Panc1 (cell line): ENCODE measurements around the gene EMID1. TPM values are rescaled to one million over a fixed set of nuclear protein-coding genes. Genes with fewer than 3 reads are reported as not detected.
A peak's percentile ranks its signal among the peaks of the same experiment; 100 is the strongest.

Experiments used
- ATAC-seq: fragments of 200-7000 bp; cut with Tn5 transposase; 2 replicates; pipeline ENCODE4 v1.9.1; 2020; ENCODE audit warnings: mild to moderate bottlenecking, moderate library complexity
- BruUV-seq: library from RNA; stranded (reverse); fragments of 400-500 nt; replicated peaks from 2 replicates; lab custom pipeline; 2021; lab: Mats Ljungman, UMichigan
- CTCF ChIA-PET: fragments of 300-600 bp; sonication (Branson Sonifier 250); formaldehyde crosslinking; loops from one replicate; lab custom pipeline; 2022; ENCODE audit warnings: antibody characterized with exemption; lab: Charles Lee
- POLR2A ChIA-PET: fragments of 300-600 bp; sonication (Branson Sonifier 250); formaldehyde crosslinking; loops from one replicate; lab custom pipeline; 2022; ENCODE audit warnings: antibody characterized with exemption; lab: Charles Lee
- DNase-seq: peaks from one replicate; pipeline ENCODE4 v3.0.0-alpha.2; 2010; ENCODE audit warnings: low read depth, low spot score
- H3K27ac ChIP-seq: 2 replicates; pipeline ENCODE4 v1.5.1; 2011; ENCODE audit warnings: mild to moderate bottlenecking, low read length, inconsistent platforms
- H3K27me3 ChIP-seq: fragments of 200-500 bp; sonication (Bioruptor generic); 2 replicates; pipeline ENCODE4 v1.6.0; 2014; ENCODE audit warnings: low read length, inconsistent platforms; ENCODE audit not compliant: control insufficient read depth, insufficient read depth
- H3K36me3 ChIP-seq: fragments of 200-500 bp; sonication (Bioruptor generic); 2 replicates; pipeline ENCODE4 v1.5.1; 2014; ENCODE audit warnings: inconsistent platforms, mild to moderate bottlenecking, low read length, moderate library complexity; ENCODE audit not compliant: control insufficient read depth, insufficient read depth
- H3K4me1 ChIP-seq: 2 replicates; pipeline ENCODE4 v1.5.1; 2011; ENCODE audit warnings: inconsistent platforms, mild to moderate bottlenecking, low read length, moderate library complexity; ENCODE audit not compliant: control insufficient read depth, insufficient read depth
- H3K4me3 ChIP-seq, 2 experiments: 2 replicates each; pipeline ENCODE4 v1.5.1; 2011 to 2012; ENCODE audit warnings: low read depth in 2 of 2, low read length in 2 of 2, mild to moderate bottlenecking in 2 of 2, inconsistent platforms in 1 of 2, moderate library complexity in 1 of 2
- H3K9me3 ChIP-seq: fragments of 200-500 bp; sonication (Bioruptor generic); 2 replicates; pipeline ENCODE4 v1.5.1; 2014; ENCODE audit warnings: low read depth, mild to moderate bottlenecking, inconsistent platforms, low read length, moderate library complexity; ENCODE audit not compliant: control insufficient read depth, insufficient read depth
- POLR2AphosphoS5 ChIP-seq: IDR thresholded peaks from 2 replicates; pipeline ENCODE4 v1.6.1; 2012; ENCODE audit warnings: mild to moderate bottlenecking, low read depth, low read length, moderate library complexity
- SIN3A ChIP-seq: IDR thresholded peaks from 2 replicates; pipeline ENCODE4 v1.6.1; 2012; ENCODE audit warnings: low read depth, mild to moderate bottlenecking, low read length, moderate library complexity, borderline replicate concordance; ENCODE audit not compliant: insufficient read depth
- TCF7L2 ChIP-seq: IDR thresholded peaks from 2 replicates; pipeline ENCODE4 v1.6.1; 2011; ENCODE audit warnings: mild to moderate bottlenecking, low read depth, low read length, inconsistent platforms
- in situ Hi-C: cut with HindIII; loops from 2 replicates; pipeline ENCODE4 v1.10.0; 2016; ENCODE audit warnings: low sequenced_read_pairs, low pct_unique_long_range_greater_than_20kb
- intact Hi-C: fragments of 100-400 bp; cut with micrococcal nuclease; formaldehyde crosslinking; loops from one replicate; pipeline ENCODE4 v1.10.0; 2022; ENCODE audit not compliant: unreplicated experiment
- total RNA-seq: library from RNA; stranded (reverse); gene quantifications from one replicate; pipeline ENCODE4 v1.2.1, GENCODE V29; 2021; ENCODE audit not compliant: unreplicated experiment
- TF ChIP-seq, protein P1 (sequence below): fragments of 450-650 bp; IDR thresholded peaks from 2 replicates; pipeline ENCODE4 v1.5.1; 2017; ENCODE audit warnings: mild to moderate bottlenecking
- TF ChIP-seq, protein P2 (sequence below), 2 experiments: IDR thresholded peaks; 2 replicates each; pipeline ENCODE4 v1.6.1; 2011 to 2012; ENCODE audit warnings: low read depth in 2 of 2, control low read depth in 1 of 2, low read length in 1 of 2, mild to moderate bottlenecking in 1 of 2, moderate library complexity in 1 of 2; ENCODE audit not compliant: insufficient read depth in 1 of 2

Gene EMID1
- total RNA-seq, 1 experiment from 2014 or later = 1.1 TPM

DNA sequence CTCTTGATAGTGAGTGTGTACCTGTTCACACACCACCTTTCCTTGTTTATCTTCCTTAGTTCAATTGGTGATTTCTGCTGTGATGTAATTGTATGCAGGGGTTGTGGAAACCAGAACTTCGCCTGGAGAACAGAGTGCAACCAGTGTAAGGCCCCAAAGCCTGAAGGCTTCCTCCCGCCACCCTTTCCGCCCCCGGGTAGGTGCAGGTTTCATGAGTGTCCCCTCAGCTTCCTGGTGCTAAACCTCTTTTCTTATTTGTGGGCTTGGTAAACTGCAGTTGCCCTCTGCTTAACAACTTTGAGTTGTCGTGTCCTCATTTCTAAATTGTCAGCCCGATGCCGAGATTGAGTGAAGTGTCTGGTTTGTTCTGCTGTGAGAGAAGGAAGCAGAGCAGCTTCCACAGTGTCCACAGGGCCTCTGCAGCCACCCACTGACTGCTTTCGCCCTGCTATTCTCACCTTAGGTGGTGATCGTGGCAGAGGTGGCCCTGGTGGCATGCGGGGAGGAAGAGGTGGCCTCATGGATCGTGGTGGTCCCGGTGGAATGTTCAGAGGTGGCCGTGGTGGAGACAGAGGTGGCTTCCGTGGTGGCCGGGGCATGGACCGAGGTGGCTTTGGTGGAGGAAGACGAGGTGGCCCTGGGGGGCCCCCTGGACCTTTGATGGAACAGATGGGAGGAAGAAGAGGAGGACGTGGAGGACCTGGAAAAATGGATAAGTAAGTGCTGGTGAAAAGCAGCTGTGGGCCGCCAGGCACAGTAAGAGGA, 93.6 kb downstream of the EMID1 start:
- ChIA-PET CTCF (no interaction called here), POLR2A (interaction anchor here (0.6 kb wide), 1 partner anchor 27 kb away, joined by 3 read pairs; no protein-coding TSS in a partner anchor)
- no peak overlapping the region for H3K4me3 ChIP-seq
- ATAC-seq (no peak), DNase-seq (no peak)
- peaks cover 7% of the 10 kb centered on the region; the same call in 1 of the 2 replicates for H3K4me1 ChIP-seq
- TF ChIP-seq, protein P1, sequence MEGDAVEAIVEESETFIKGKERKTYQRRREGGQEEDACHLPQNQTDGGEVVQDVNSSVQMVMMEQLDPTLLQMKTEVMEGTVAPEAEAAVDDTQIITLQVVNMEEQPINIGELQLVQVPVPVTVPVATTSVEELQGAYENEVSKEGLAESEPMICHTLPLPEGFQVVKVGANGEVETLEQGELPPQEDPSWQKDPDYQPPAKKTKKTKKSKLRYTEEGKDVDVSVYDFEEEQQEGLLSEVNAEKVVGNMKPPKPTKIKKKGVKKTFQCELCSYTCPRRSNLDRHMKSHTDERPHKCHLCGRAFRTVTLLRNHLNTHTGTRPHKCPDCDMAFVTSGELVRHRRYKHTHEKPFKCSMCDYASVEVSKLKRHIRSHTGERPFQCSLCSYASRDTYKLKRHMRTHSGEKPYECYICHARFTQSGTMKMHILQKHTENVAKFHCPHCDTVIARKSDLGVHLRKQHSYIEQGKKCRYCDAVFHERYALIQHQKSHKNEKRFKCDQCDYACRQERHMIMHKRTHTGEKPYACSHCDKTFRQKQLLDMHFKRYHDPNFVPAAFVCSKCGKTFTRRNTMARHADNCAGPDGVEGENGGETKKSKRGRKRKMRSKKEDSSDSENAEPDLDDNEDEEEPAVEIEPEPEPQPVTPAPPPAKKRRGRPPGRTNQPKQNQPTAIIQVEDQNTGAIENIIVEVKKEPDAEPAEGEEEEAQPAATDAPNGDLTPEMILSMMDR = no peak
- TF ChIP-seq, protein P2, sequence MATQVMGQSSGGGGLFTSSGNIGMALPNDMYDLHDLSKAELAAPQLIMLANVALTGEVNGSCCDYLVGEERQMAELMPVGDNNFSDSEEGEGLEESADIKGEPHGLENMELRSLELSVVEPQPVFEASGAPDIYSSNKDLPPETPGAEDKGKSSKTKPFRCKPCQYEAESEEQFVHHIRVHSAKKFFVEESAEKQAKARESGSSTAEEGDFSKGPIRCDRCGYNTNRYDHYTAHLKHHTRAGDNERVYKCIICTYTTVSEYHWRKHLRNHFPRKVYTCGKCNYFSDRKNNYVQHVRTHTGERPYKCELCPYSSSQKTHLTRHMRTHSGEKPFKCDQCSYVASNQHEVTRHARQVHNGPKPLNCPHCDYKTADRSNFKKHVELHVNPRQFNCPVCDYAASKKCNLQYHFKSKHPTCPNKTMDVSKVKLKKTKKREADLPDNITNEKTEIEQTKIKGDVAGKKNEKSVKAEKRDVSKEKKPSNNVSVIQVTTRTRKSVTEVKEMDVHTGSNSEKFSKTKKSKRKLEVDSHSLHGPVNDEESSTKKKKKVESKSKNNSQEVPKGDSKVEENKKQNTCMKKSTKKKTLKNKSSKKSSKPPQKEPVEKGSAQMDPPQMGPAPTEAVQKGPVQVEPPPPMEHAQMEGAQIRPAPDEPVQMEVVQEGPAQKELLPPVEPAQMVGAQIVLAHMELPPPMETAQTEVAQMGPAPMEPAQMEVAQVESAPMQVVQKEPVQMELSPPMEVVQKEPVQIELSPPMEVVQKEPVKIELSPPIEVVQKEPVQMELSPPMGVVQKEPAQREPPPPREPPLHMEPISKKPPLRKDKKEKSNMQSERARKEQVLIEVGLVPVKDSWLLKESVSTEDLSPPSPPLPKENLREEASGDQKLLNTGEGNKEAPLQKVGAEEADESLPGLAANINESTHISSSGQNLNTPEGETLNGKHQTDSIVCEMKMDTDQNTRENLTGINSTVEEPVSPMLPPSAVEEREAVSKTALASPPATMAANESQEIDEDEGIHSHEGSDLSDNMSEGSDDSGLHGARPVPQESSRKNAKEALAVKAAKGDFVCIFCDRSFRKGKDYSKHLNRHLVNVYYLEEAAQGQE (IDR thresholded peaks at IDR 0.05; ENCODE audit: insufficient read depth in 1 of 2, low read depth in 2 of 2, low read length in 1 of 2) = no peak
- TF ChIP-seq SIN3A (no peak), TCF7L2 (no peak), POLR2AphosphoS5 (no peak)
- H3K36me3 ChIP-seq = peaks cover 30% of the 10 kb centered on the region
- H3K27me3 ChIP-seq = no peaks in the 10 kb centered on the region
- TSS peak; percentile 98 for BruUV-seq
- intact Hi-C loops (no loop called here), in situ Hi-C loops (no loop called here)
- H3K9me3 ChIP-seq = no peaks in the 10 kb centered on the region
- H3K27ac ChIP-seq = no peak overlapping the region

DNA sequence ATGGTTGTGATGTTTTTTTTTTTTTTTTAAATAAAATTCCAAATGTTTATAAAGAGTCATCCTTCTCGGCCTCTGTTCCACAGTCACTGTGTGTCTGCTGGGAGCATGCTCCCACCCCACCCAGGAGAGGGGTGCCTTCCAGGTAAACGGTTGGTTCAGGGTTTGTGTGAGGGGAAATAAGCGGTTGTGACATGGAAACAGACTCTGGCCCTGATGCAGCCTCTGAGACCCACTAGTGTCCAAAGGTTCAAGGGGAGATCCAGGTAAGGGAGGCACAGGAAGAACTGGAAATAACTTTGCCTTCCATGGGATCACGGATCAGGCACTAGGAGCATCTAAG, 94.7 kb downstream of the EMID1 start:
- H3K27ac ChIP-seq = no peak overlapping the region
- peaks cover 25% of the 10 kb centered on the region for H3K36me3 ChIP-seq
- ATAC-seq (no peak), DNase-seq (no peak)
- CTCF ChIA-PET = no interaction called here
- BruUV-seq = no TSS peak
- in situ Hi-C loops (no loop called here), intact Hi-C loops (no loop called here)
- TF ChIP-seq, protein P2 (IDR thresholded peaks at IDR 0.05; ENCODE audit: insufficient read depth in 1 of 2, low read depth in 2 of 2, low read length in 1 of 2) = no peak
- no peak; the same call in 1 of the 2 replicates for TF ChIP-seq POLR2AphosphoS5
- no peak for TF ChIP-seq SIN3A
- no peak for TF ChIP-seq TCF7L2
- no peak overlapping the region for H3K4me3 ChIP-seq
- POLR2A ChIA-PET = interaction anchor here (0.6 kb wide), 1 partner anchor 13 kb away, joined by 3 read pairs; no protein-coding TSS in a partner anchor
- no peaks in the 10 kb centered on the region for H3K9me3 ChIP-seq
- H3K4me1 ChIP-seq = peaks cover 7% of the 10 kb centered on the region; the same call in 1 of the 2 replicates
- no peaks in the 10 kb centered on the region for H3K27me3 ChIP-seq
